Keratinocyte (primary cell): ENCODE data around the gene SHISA8. TPM values are rescaled to one million over a fixed set of nuclear protein-coding genes. Genes with fewer than 3 reads are reported as not detected.

ENCODE experiments used
- DNase-seq: peaks from one replicate; pipeline ENCODE4 v3.0.0-alpha.2; 2011; ENCODE audit warnings: low read depth, missing footprints, low spot score
- FAIRE-seq: peaks from 2 replicates; lab custom pipeline; 2011; peaks lifted over from hg19 to GRCh38; lab: Jason Lieb, UNC
- H2AFZ ChIP-seq: 2 replicates; pipeline ENCODE4 v1.6.0; 2012; ENCODE audit warnings: low read length, control low read depth, inconsistent platforms; ENCODE audit not compliant: control insufficient read depth
- H3K27ac ChIP-seq: 2 replicates; pipeline ENCODE4 v1.5.1; 2011; ENCODE audit warnings: low read length; ENCODE audit not compliant: control insufficient read depth, insufficient read depth
- H3K27me3 ChIP-seq: 3 replicates; pipeline ENCODE4 v1.6.0; 2011; ENCODE audit warnings: low read length; ENCODE audit not compliant: control insufficient read depth, insufficient read depth; ENCODE audit errors: extremely low read depth
- H3K36me3 ChIP-seq, 2 experiments: 2 replicates in 1 of 2; 3 replicates in 1 of 2; pipeline ENCODE4 v1.5.1; 2011; ENCODE audit warnings: low read length in 2 of 2, mild to moderate bottlenecking in 1 of 2; ENCODE audit not compliant: control insufficient read depth in 2 of 2, insufficient read depth in 2 of 2; ENCODE audit errors: extremely low read depth in 1 of 2
- H3K4me1 ChIP-seq: 3 replicates; pipeline ENCODE4 v1.5.1; 2011; ENCODE audit warnings: low read length; ENCODE audit not compliant: control insufficient read depth, insufficient read depth; ENCODE audit errors: extremely low read depth
- H3K4me2 ChIP-seq: 3 replicates; pipeline ENCODE4 v1.6.0; 2011; ENCODE audit warnings: low read depth, low read length; ENCODE audit not compliant: control insufficient read depth, insufficient read depth; ENCODE audit errors: extremely low read depth
- H3K4me3 ChIP-seq, 3 experiments: fragments of 200-600 bp in 1 of 3; sonication (generic) in 1 of 3; 2 replicates in 2 of 3; 3 replicates in 1 of 3; pipeline ENCODE4 v1.5.1; 2011 to 2016; ENCODE audit warnings: low read length in 3 of 3, mild to moderate bottlenecking in 3 of 3, control low read depth in 2 of 3, inconsistent platforms in 1 of 3, low read depth in 1 of 3, mixed read lengths in 1 of 3, mixed run types in 1 of 3, moderate library complexity in 1 of 3; ENCODE audit not compliant: control insufficient read depth in 2 of 3, insufficient read depth in 2 of 3; ENCODE audit errors: extremely low read depth in 1 of 3
- H3K79me2 ChIP-seq: 2 replicates; pipeline ENCODE4 v1.6.0; 2012; ENCODE audit warnings: low read length; ENCODE audit not compliant: control insufficient read depth, insufficient read depth
- H3K9ac ChIP-seq: 3 replicates; pipeline ENCODE4 v1.6.0; 2011; ENCODE audit warnings: low read length; ENCODE audit not compliant: control insufficient read depth, insufficient read depth; ENCODE audit errors: extremely low read depth
- H3K9me1 ChIP-seq: 3 replicates; pipeline ENCODE4 v1.6.0; 2011; ENCODE audit warnings: low read length; ENCODE audit not compliant: control insufficient read depth, insufficient read depth; ENCODE audit errors: extremely low read depth
- H3K9me3 ChIP-seq: 2 replicates; pipeline ENCODE4 v1.5.1; 2012; ENCODE audit warnings: low read depth, low read length; ENCODE audit not compliant: control insufficient read depth
- H4K20me1 ChIP-seq: 3 replicates; pipeline ENCODE4 v1.6.0; 2011; ENCODE audit warnings: low read length; ENCODE audit not compliant: control insufficient read depth, insufficient read depth; ENCODE audit errors: extremely low read depth
- CTCF ChIP-seq, 3 experiments: IDR thresholded peaks in 1 of 3; conservative IDR thresholded peaks in 1 of 3; optimal IDR thresholded peaks in 1 of 3; 2 replicates in 2 of 3; 3 replicates in 1 of 3; pipeline versions ENCODE3 to v1.5.1; 2011; ENCODE audit warnings: low read length in 3 of 3, mild to moderate bottlenecking in 3 of 3, moderate library complexity in 2 of 3, control low read depth in 1 of 3, inconsistent platforms in 1 of 3; ENCODE audit not compliant: insufficient read depth in 2 of 3; ENCODE audit errors: extremely low read depth in 1 of 3
- EZH2 ChIP-seq: IDR thresholded peaks from one replicate; pipeline ENCODE4 v1.6.1; 2012; ENCODE audit warnings: inconsistent platforms, mild to moderate bottlenecking, low read length, moderate library complexity
- dilution Hi-C: fragments of 300-500 bp; cut with MboI; formaldehyde crosslinking; loops from one replicate; pipeline ENCODE4 v1.7.0; 2020; ENCODE audit warnings: low sequenced_read_pairs; ENCODE audit not compliant: extremely low pct_ligation_motif_present
- polyA plus RNA-seq, 5 experiments: library from polyadenylated mRNA; depleted of rRNA in 3 of 5; stranded (reverse) in 3 of 5; stranded (forward) in 1 of 5; unstranded in 1 of 5; fragments of >200 nt; gene quantifications; 1 replicate in 1 of 5; 2 replicates in 3 of 5; 3 replicates in 1 of 5; pipeline versions ENCODE4 v1.2.1 to v1.2.3, GENCODE V29; 2011 to 2012; ENCODE audit warnings: missing spikeins in 2 of 5, low read depth in 1 of 5, low replicate concordance in 1 of 5

The SHISA8 gene
- polyA plus RNA-seq, 1 donor (not counting 4 experiments of a cell fraction or from before 2014, with no cell fraction given): not detected

- Histone ChIP-seq H3K9me3 (no peaks in the 10 kb centered on the region), H3K27ac (no peak overlapping the region), H3K9me1 (no peaks in the 10 kb centered on the region), H2AFZ (no peak overlapping the region), H4K20me1 (peaks cover 7% of the 10 kb centered on the region), H3K27me3 (peaks cover 85% of the 10 kb centered on the region), H3K79me2 (no peaks in the 10 kb centered on the region), H3K9ac (no peak overlapping the region), H3K4me1 (peaks cover 12% of the 10 kb centered on the region), H3K36me3 (no peaks in the 10 kb centered on the region), H3K4me3 (no peak overlapping the region), H3K4me2 (no peak overlapping the region)
- DNase-seq: no peak
- no peak for FAIRE-seq
- TF ChIP-seq EZH2 (peak; percentile 94), CTCF (optimal IDR thresholded peaks at IDR 0.05 in 1 of 3, IDR thresholded peaks at IDR 0.05 in 1 of 3, conservative IDR thresholded peaks at IDR 0.05 in 1 of 3; ENCODE audit: extremely low read depth in 1 of 3, insufficient read depth in 2 of 3, low read length in 3 of 3) (no peak)
- dilution Hi-C loops: no loop called here
Measured at GRCh38 chr22:41913842-41914534, 886 bp downstream of the SHISA8 start.

GRCh38 chr22:41913040-41913719 lies 1.7 kb downstream of the SHISA8 start:
- H3K27ac ChIP-seq: no peak overlapping the region
- peaks cover 10% of the 10 kb centered on the region for H3K4me1 ChIP-seq
- H3K36me3 ChIP-seq: peaks cover 0 to under 1% of the 10 kb centered on the region in 2 experiments
- H3K9me3 ChIP-seq: no peaks in the 10 kb centered on the region
- H3K9me1 ChIP-seq: no peaks in the 10 kb centered on the region
- peaks cover 86% of the 10 kb centered on the region for H3K27me3 ChIP-seq
- dilution Hi-C loops: no loop called here
- FAIRE-seq (no peak), DNase-seq (no peak)
- H3K4me2 ChIP-seq: no peak overlapping the region
- peaks cover 12% of the 10 kb centered on the region for H4K20me1 ChIP-seq
- no peak overlapping the region for H2AFZ ChIP-seq
- H3K9ac ChIP-seq: no peak overlapping the region
- H3K79me2 ChIP-seq: no peaks in the 10 kb centered on the region
- no peak overlapping the region for H3K4me3 ChIP-seq
- TF ChIP-seq EZH2 (peak; percentile 18), CTCF (optimal IDR thresholded peaks at IDR 0.05 in 1 of 3, IDR thresholded peaks at IDR 0.05 in 1 of 3, conservative IDR thresholded peaks at IDR 0.05 in 1 of 3; ENCODE audit: extremely low read depth in 1 of 3, insufficient read depth in 2 of 3, low read length in 3 of 3) (no peak)
